GM21390 (cell line): ENCODE measurements around the gene SLC35E2B.
A peak's percentile ranks its signal among the peaks of the same experiment; 100 is the strongest.

Experiments
- ATAC-seq: cut with Tn5 transposase; IDR thresholded peaks from one replicate; pipeline ENCODE4 v1.9.1; 2021; ENCODE audit not compliant: unreplicated experiment

The SLC35E2B gene

GRCh38 chr1:1627261-1627828 is 65.2 kb downstream of the SLC35E2B start:
- ATAC-seq, result no peak

- no peak for ATAC-seq
Observed at GRCh38 chr1:1626207-1627141, 66.1 kb downstream of the SLC35E2B start.

GRCh38 chr1:1625824-1626206 is 66.8 kb downstream of the SLC35E2B start:
- ATAC-seq, result no peak

GRCh38 chr1:1625404-1625775 is 67.2 kb downstream of the SLC35E2B start:
- ATAC-seq, result no peak

- no peak for ATAC-seq
Observed at GRCh38 chr1:1624443-1625403, 67.9 kb downstream of the SLC35E2B start.

- ATAC-seq, result no peak
Observed at GRCh38 chr1:1623631-1624442, 68.8 kb downstream of the SLC35E2B start.

GRCh38 chr1:1623181-1623630 is 69.4 kb downstream of the SLC35E2B start:
- ATAC-seq, result no peak

- no peak for ATAC-seq
Observed at GRCh38 chr1:1622788-1623094, 69.9 kb downstream of the SLC35E2B start.

GRCh38 chr1:1622010-1622787 is 70.4 kb downstream of the SLC35E2B start:
- ATAC-seq, result no peak

GRCh38 chr1:1621173-1622009 is 71.2 kb downstream of the SLC35E2B start:
- no peak for ATAC-seq

- ATAC-seq, result no peak
Observed at GRCh38 chr1:1620433-1621139, 72.0 kb downstream of the SLC35E2B start.

GRCh38 chr1:1619917-1620361 is 72.7 kb downstream of the SLC35E2B start:
- no peak for ATAC-seq

GRCh38 chr1:1618396-1619068 is 74.1 kb downstream of the SLC35E2B start:
- ATAC-seq, result no peak

- no peak for ATAC-seq
Observed at GRCh38 chr1:1617925-1618324, 74.7 kb downstream of the SLC35E2B start.

GRCh38 chr1:1617516-1617915 is 75.1 kb downstream of the SLC35E2B start:
- ATAC-seq, result no peak

- ATAC-seq, result no peak
Observed at GRCh38 chr1:1616838-1617237, 75.8 kb downstream of the SLC35E2B start.

- peak; percentile 19 for ATAC-seq
Observed at GRCh38 chr1:1616045-1616790, 76.4 kb downstream of the SLC35E2B start.
